AG04450 (cell line): ENCODE results near the gene KLC1. TPM values are rescaled to one million over a fixed set of nuclear protein-coding genes. Genes with fewer than 3 reads are reported as not detected.

Source experiments
- CTCF ChIA-PET: fragments of 300-600, 350-600 bp; formaldehyde crosslinking; extraction: SDS; loops from one replicate; lab custom pipeline; 2022; ENCODE audit warnings: antibody characterized with exemption, inconsistent platforms; lab: Charles Lee
- POLR2A ChIA-PET: fragments of 350-600 bp; formaldehyde crosslinking; extraction: SDS; loops from one replicate; lab custom pipeline; 2021; ENCODE audit warnings: antibody characterized with exemption, inconsistent platforms; lab: Yijun Ruan, JAX
- DNase-seq: peaks from one replicate; pipeline ENCODE4 v3.0.0-alpha.2; 2011; ENCODE audit warnings: low read depth, low spot score
- H3K27ac ChIP-seq: one replicate; pipeline ENCODE4 v1.5.1; 2012; ENCODE audit warnings: low read depth, low read length, control low read depth
- H3K27me3 ChIP-seq: one replicate; pipeline ENCODE4 v1.6.0; 2012; ENCODE audit warnings: low read length; ENCODE audit not compliant: control insufficient read depth, insufficient read depth
- H3K4me3 ChIP-seq: 2 replicates; pipeline ENCODE4 v1.5.1; 2011; ENCODE audit warnings: mild to moderate bottlenecking, low read depth, low read length, control low read depth
- H3K9me3 ChIP-seq: 2 replicates; pipeline ENCODE4 v1.5.1; 2012; ENCODE audit warnings: low read length; ENCODE audit not compliant: control insufficient read depth, insufficient read depth
- CTCF ChIP-seq: IDR thresholded peaks from 2 replicates; pipeline ENCODE4 v1.5.1; 2011; ENCODE audit warnings: low read depth, low read length, control low read depth, inconsistent platforms
- polyA plus RNA-seq: library from polyadenylated mRNA; depleted of rRNA; stranded (reverse); fragments of >200 nt; gene quantifications from 2 replicates; pipeline ENCODE4 v1.2.3, GENCODE V29; 2011

Gene KLC1
- polyA plus RNA-seq, 1 experiment, result 160 TPM

- ChIA-PET POLR2A (no interaction called here), CTCF (no interaction called here)
- no peak for DNase-seq
- Histone ChIP-seq H3K4me3 (no peak overlapping the region), H3K9me3 (no peaks in the 10 kb centered on the region), H3K27me3 (no peaks in the 10 kb centered on the region), H3K27ac (no peak overlapping the region)
- TF ChIP-seq CTCF, result no peak
These were observed 70.2 kb downstream of the KLC1 start for GRCh38 chr14:103699261-103699661.

DNA sequence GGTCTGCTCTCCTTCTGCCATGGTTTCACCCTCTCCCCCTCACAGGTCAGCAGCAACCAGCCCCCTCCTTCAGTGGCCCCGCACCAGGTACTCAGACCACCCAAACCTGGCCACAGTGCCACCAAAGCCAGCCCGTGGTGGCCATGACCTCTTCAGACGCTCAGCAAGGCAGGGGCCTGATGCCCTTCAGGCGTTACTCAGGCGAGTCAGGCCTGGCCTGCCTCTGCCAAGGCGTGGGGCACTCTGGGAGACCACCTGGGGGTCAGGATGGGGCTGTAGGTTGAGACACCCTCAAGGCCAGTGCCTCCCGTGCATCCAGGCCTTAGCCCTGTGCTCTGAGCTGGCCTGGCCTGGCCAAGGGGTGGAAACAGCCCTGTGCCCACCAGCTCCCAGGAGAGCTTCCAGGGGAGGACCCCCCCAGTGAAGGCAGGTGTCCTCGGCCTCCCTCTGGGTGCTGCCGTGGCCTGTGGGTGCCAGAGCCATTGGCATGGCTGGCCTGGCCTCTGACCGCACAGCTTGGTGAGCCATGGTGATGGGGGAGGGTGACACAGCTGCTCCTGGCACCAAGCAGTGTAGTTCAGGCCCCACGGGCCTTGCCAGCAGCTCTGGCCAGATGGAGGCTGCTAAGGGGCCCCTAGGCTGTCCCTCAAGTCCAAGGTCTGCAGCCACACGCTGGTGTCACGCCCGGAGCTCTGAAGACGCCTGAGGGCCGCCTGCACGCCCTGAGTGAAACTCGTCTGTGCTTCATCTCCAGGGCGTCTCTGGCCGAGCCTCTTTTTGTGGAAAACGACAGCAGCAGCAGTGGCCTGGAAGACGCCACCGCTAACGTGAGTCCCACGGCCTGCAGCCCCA lies 71.1 kb downstream of the KLC1 start:
- no peaks in the 10 kb centered on the region for H3K9me3 ChIP-seq
- no peak overlapping the region for H3K27ac ChIP-seq
- CTCF ChIA-PET, result no interaction called here
- DNase-seq, result no peak
- H3K4me3 ChIP-seq, result no peak overlapping the region
- no peaks in the 10 kb centered on the region for H3K27me3 ChIP-seq
- POLR2A ChIA-PET, result no interaction called here
- TF ChIP-seq CTCF, result no peak

DNA sequence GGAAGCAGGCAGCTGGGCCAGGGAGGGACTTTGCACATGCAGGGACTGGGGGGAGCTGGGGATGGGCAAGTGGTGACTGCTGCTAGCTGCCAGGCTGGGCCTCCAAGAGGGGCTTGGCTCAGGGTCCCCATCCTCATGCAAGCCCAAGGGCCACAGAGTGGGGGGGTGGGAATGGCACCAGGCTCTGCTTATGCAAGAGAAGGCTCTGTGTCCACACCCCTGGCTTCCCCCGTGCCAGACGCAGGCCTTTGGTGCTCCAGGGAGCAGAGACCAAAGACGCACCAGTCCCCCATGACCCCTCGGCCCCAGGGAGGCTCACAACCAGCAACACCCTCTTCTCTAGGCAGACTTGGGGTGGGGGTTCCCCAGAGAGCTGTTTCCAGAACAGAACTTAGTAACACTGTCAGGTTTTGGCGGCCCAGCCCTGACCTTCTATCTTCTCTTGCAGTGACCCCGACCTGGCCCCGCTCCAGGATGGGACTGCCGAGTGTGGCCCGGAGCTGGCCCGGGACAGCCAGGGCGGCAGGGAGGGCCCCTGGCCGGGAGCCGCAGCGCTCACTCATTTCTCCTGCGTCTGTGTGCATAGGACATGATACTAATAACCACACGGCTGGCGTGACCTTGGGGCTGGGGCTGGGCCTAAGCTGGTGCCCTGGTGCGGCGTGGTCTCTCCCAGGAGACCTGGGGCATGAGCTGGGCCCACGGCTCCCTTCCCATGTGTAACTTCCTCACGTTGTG lies 71.9 kb downstream of the KLC1 start:
- no peaks in the 10 kb centered on the region for H3K27me3 ChIP-seq
- H3K27ac ChIP-seq, result no peak overlapping the region
- no peak overlapping the region for H3K4me3 ChIP-seq
- CTCF ChIA-PET, result no interaction called here
- H3K9me3 ChIP-seq, result no peaks in the 10 kb centered on the region
- DNase-seq, result no peak
- POLR2A ChIA-PET, result no interaction called here
- TF ChIP-seq CTCF, result no peak

DNA sequence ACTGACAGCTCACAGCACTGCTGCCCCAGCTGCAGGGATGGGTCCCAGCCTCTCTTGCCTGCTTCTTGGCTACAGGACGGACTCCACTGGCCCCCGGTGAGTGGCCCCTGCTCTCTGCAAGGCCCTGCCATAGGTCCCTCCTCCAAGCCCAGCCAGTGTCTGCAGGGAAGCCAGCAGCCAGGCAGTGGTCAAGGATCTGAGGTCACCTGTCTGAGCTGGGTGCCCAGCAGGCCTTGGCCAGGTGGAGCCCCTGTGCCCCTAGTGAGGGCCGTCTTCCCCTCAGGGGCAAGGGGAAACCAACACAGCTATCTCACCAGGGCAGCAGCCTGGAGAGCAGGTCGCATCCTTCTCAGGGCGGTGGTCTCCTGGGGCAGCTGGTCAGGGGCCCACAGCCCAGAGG lies 73.1 kb downstream of the KLC1 start:
- no peaks in the 10 kb centered on the region for H3K9me3 ChIP-seq
- ChIA-PET POLR2A (interaction anchor here (0.5 kb wide), 1 partner anchor 124 kb away, joined by 3 read pairs; no protein-coding TSS in a partner anchor), CTCF (no interaction called here)
- H3K4me3 ChIP-seq, result no peak overlapping the region
- TF ChIP-seq CTCF, result no peak
- no peak for DNase-seq
- no peak overlapping the region for H3K27ac ChIP-seq
- no peaks in the 10 kb centered on the region for H3K27me3 ChIP-seq
